A549 (cell line): Measurements from ENCODE around the gene SESN3.

Source experiments
- HEYL ChIP-seq: fragments of 250-450 bp; sonication (Bioruptor Pico); IDR thresholded peaks from 2 replicates; pipeline ENCODE4 v1.8.0; 2021; ENCODE audit warnings: mild to moderate bottlenecking, moderate library complexity
- ZFP36 ChIP-seq: fragments of 450-650 bp; IDR thresholded peaks from 2 replicates; pipeline ENCODE4 v1.6.1; 2014; ENCODE audit warnings: borderline replicate concordance; ENCODE audit not compliant: partially characterized antibody
- TF ChIP-seq, protein P1 (sequence below): fragments of >200 bp; sonication (Bioruptor Twin); formaldehyde crosslinking; IDR thresholded peaks from 3 replicates; pipeline ENCODE4 v1.5.1; 2016

DNA sequence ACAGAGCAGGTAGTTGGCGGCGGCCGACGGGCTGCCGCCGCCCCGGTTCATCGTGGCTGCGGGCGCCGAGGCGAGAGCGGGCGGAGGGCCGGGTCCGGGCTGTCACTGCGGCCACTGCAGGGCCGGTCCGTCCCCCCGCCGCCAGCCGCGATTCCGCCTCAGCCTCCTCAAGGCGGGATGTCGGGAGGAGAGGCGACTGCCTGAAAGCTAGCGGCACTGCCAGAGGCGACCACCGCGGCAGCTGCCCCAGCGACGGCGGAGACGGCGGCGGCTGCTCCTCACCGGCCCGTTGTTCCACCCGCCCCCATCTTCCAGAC lies 234 bp downstream of the SESN3 start:
- TF ChIP-seq, protein P1, sequence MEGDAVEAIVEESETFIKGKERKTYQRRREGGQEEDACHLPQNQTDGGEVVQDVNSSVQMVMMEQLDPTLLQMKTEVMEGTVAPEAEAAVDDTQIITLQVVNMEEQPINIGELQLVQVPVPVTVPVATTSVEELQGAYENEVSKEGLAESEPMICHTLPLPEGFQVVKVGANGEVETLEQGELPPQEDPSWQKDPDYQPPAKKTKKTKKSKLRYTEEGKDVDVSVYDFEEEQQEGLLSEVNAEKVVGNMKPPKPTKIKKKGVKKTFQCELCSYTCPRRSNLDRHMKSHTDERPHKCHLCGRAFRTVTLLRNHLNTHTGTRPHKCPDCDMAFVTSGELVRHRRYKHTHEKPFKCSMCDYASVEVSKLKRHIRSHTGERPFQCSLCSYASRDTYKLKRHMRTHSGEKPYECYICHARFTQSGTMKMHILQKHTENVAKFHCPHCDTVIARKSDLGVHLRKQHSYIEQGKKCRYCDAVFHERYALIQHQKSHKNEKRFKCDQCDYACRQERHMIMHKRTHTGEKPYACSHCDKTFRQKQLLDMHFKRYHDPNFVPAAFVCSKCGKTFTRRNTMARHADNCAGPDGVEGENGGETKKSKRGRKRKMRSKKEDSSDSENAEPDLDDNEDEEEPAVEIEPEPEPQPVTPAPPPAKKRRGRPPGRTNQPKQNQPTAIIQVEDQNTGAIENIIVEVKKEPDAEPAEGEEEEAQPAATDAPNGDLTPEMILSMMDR: no peak
- no peak for TF ChIP-seq HEYL
- TF ChIP-seq ZFP36: no peak
